Measurements from ENCODE around the gene C10orf67.

Gene C10orf67

DNA sequence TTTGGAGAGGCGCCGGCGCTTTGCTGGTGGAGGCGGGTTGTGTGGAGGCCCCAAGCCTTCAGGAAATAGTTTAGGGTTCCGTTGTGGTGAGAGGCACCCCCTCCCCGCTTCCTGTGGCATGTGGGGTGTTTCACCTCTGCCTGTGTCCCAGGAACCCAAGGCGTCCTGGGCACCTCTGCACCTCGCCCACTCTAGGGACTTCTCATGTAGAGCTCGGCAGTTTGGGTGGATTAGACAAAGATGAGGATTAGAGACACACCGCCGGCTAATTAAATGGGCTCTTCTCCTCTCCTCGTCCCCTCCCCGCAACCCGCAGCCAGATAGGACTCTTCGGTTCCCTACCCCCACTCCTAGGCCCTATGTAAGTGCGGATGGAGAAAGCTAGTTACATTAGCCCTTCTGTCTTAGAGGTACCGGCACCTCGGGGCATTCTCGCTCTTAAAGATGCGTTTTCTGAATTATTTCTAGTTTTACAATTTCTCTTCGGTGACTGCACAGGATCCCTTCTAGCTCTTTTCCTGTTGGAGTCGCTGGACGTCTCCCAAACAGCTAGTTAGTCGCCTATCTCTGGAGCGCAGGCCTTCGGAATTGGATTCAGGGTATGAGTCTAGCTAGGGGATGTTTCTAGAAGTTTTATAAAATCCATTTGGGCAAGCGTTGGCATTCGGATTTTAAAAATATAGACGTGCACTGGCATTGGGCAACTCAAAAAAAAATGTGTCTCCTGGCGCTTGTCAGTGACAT is 144.7 kb downstream of the C10orf67 start:
- no peak for DNase-seq

- DNase-seq, result no peak
These were observed 145.4 kb downstream of the C10orf67 start for GRCh38 chr10:23198940-23199767.

GRCh38 chr10:23198610-23198939 is 146.0 kb downstream of the C10orf67 start:
- no peak for DNase-seq

GRCh38 chr10:23197416-23197861 is 147.2 kb downstream of the C10orf67 start:
- DNase-seq, result no peak

GRCh38 chr10:23196915-23197314 is 147.7 kb downstream of the C10orf67 start:
- no peak for DNase-seq

GRCh38 chr10:23195846-23196600 is 148.6 kb downstream of the C10orf67 start:
- peak in 1 of 56 donors; percentile 5 for DNase-seq

DNA sequence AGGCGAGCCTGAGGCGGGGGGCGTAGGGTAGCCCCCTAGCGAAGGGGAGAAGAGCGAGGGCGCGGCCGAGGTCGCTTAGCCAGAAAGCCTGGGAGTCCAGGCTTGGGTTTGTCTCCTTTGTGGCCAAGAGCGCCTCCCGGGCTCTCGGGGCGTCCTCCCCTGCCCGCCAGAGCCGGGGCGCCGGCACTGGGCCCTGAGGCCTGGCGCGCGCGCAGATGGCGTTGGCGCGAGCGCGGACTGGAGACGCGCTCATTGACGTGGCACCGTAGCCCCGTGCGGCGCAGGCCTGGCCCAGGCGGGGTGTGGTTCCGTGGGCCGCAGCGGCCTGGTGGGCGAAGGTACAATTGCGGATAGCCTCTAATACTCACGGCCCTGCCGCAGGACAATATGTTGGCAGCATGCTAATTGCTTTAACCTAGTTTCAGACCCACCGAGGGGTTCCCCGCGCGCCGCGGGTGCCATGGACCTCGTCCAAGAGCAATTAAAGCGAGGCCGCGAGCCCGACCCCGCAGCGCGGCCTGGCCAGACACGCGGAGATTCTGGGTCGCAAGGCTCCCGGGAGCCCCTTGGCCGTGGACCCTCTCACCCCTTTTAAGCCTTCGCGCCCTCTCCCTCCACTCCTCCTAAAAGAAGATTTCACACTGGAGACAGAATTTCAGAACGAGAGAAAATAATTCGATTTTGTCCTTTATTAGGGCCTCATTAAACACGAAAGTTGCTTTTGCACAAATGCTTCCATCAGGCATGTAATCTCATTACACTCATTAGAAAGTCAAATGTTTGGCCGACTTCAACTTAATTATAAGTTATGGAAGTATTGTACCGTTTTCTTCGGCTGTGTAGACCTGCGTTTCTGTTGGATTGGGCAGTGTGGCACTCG is 149.4 kb downstream of the C10orf67 start:
- DNase-seq, result peak in 1 of 56 donors; percentile 7

GRCh38 chr10:23194471-23194965 is 150.1 kb downstream of the C10orf67 start:
- no peak for DNase-seq

- DNase-seq, result no peak
These were observed 151.0 kb downstream of the C10orf67 start for GRCh38 chr10:23193435-23194074.

- DNase-seq, result no peak
These were observed 151.7 kb downstream of the C10orf67 start for GRCh38 chr10:23192712-23193434.

GRCh38 chr10:23191764-23192711 is 152.6 kb downstream of the C10orf67 start, which contains the start of gene PTF1A:
Gene PTF1A (plus strand): TSS chr10:23192312. CDS start chr10:23192531, 219 bp downstream.
- DNase-seq, result no peak

GRCh38 chr10:23190872-23191763 is 153.5 kb downstream of the C10orf67 start:
- no peak for DNase-seq

DNA sequence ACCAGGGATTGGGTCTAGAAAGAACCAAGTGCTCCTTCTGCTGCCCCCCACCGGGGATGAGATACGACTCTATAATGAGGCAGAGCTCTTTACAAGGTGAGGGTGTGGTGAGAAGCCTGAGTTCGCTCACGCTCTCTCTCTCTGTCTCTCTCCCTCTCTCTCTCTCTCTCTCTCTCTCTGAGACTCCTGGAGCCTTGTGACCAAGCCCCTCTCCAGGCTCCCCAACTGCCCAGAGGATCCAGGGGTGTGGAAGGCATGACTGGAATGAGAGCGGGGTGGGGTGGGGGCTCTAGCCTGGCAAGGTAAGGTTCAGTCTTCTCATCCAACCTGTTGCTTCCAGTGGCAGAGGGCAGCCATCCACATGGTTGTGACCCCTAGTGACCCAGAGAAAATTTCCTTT is 155.6 kb downstream of the C10orf67 start:
- DNase-seq, result no peak

DNA sequence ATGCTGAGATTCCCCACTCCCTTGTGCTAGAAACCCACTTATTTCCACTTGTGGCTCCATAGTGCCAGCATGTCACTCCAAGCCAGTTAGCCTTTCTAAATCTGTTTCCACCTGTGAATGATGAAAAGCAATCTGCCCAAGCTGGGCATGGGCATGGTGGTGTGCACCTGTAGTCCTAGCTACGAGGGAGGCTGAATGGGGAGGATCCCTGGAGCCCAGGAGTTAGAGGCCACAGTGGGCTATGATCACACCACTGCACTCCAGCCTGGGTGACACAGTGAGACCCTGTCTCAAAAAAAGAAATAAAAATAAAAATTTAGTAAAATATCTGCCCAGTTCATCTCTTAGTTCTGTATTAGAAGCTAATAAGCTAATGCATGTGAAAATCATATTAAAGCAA is 157.4 kb downstream of the C10orf67 start:
- DNase-seq, result no peak

DNA sequence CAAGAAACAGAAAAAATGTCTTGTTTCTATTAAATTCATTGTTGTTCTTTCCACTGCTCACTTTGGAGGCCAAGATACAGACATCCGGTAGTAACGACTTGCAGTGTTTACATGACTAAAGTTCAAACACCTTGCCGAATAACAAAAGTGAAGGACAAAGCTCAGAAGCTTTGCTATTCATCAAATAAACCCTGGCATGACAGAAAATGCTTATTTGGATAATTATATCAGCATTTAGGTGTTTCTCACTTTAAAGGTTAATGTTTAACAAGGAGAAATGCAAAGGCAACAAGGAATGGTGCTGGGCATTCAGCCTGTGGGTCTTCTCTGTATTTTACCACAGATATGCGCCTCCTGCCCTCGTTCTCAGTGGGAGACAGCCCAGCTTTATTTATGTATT is 157.9 kb downstream of the C10orf67 start:
- no peak for DNase-seq

GRCh38 chr10:23186178-23186577 is 158.4 kb downstream of the C10orf67 start:
- DNase-seq, result no peak

DNA sequence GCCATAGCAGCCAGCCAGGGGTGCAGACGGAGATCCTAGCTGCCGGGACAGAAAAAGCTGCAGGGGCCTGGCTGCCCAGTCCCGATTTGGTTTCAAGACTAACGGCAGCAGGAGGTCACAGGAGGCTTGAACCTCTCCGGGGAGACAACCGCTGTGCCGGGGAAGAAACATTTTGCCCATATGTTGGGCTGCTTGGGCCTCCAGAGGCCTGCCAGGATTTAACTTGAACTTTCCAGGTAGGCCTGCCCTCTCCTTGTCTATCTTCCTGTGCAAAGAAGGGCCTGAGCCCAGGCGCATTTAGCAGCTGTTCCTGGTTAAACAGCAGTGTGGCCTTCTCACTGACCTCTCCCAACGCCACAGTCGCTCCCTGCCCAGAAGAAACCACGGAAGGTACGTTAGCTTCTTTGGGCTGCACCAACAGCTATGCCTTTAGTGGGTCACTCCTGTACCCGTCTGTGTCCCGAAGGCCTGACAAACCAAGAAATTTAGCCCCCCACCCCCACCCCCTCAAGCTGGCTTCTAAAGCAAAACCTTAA is 169.6 kb downstream of the C10orf67 start:
- no peak for DNase-seq
